Peyer's patch (tissue), 4 donors: ENCODE data around the gene PROZ. TPM values are rescaled to one million over a fixed set of nuclear protein-coding genes. Genes with fewer than 3 reads are reported as not detected.
"Not testable (repeated sequence)": the region's sequence is repeated elsewhere in the genome, so short reads cannot be mapped to it uniquely, and the experiment has no call there.

Source experiments
- DNase-seq, 3 donors: peaks; one replicate each; pipeline ENCODE4 v3.0.0-alpha.2; 2017 to 2019
- H3K27ac ChIP-seq, 4 donors: fragments of 200-600 bp; sonication (generic); one replicate each; pipeline ENCODE4 v1.5.1; 2016 to 2019
- H3K27me3 ChIP-seq, 2 donors: fragments of 200-600 bp; sonication (generic); one replicate each; pipeline ENCODE4 v1.5.1; 2019
- H3K36me3 ChIP-seq, 3 donors: fragments of 200-600 bp; sonication (generic); one replicate each; pipeline ENCODE4 v1.5.1; 2016 to 2019
- H3K4me1 ChIP-seq, 4 donors: fragments of 200-600 bp; sonication (generic); one replicate each; pipeline ENCODE4 v1.5.1; 2016 to 2019
- H3K4me3 ChIP-seq, 4 donors: fragments of 200-600 bp; sonication (generic); 1 replicate in 3 of 4; 2 replicates in 1 of 4; pipeline ENCODE4 v1.5.1; 2016 to 2019; ENCODE audit warnings: mild to moderate bottlenecking in 1 of 4
- H3K9me3 ChIP-seq, 4 donors: fragments of 200-600 bp; sonication (generic); one replicate each; pipeline ENCODE4 v1.5.1; 2016 to 2019; ENCODE audit warnings: mild to moderate bottlenecking in 1 of 4
- POLR2A ChIP-seq, 2 donors: fragments of 450-650 bp; IDR thresholded peaks; one replicate each; pipeline ENCODE4 v1.5.1; 2017; ENCODE audit warnings: antibody characterized with exemption in 2 of 2, mild to moderate bottlenecking in 2 of 2, moderate library complexity in 2 of 2
- total RNA-seq, 4 donors: library from RNA; depleted of rRNA; stranded (reverse); fragments of >200 nt; gene quantifications; one replicate each; pipeline ENCODE4 v1.1.0, GENCODE V29; 2016
- TF ChIP-seq, protein P1 (sequence below), 6 experiments: fragments of 450-650 bp in 4 of 6; fragments of 200-600 bp in 2 of 6; sonication (generic) in 1 of 6; IDR thresholded peaks; one replicate each; pipeline ENCODE4 v1.5.1; 2017 to 2019; ENCODE audit warnings: antibody characterized with exemption in 6 of 6, mild to moderate bottlenecking in 3 of 6, moderate library complexity in 1 of 6

PROZ gene, protein sequence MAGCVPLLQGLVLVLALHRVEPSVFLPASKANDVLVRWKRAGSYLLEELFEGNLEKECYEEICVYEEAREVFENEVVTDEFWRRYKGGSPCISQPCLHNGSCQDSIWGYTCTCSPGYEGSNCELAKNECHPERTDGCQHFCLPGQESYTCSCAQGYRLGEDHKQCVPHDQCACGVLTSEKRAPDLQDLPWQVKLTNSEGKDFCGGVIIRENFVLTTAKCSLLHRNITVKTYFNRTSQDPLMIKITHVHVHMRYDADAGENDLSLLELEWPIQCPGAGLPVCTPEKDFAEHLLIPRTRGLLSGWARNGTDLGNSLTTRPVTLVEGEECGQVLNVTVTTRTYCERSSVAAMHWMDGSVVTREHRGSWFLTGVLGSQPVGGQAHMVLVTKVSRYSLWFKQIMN
- total RNA-seq = under 1 TPM in 1 of 4 donors, not detected in 3; 0.53 TPM

DNA sequence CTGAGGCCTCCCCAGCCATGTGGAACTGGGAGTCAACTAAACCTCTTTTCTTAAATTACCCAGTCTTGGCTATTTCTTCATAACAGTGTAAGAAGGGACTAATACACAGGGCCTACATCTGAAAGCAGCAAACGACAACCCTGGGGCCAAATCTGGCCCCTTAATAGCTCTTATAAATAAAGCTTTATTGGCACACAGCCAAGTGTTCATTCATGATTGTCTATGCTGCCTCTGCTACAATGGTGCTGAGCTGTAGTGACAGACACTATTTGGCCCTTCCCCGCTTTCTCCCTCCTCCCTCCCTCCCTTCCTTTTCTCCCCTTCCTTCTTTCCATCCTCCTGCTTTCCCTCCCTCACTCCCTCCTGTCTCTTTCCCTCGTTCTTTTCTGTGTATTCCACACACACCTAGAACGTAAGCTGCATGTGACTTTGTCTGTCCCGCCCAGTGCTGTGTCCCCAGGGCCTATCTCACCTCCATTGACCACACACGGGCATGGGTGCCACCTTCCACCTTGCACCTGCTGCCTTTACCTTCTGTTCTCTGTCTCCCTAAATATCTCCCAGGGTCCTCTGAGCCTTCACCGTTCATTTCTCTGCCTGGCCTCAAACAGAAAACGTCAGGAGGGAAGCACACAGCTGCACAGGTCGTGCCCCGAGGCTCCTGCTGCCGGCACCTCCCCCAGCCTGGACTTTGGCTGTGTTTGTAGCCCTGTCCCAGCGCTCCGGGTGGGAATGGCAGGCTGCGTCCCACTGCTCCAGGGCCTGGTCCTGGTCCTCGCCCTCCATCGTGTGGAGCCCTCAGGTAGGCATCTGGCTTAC lies at the start of gene PROZ:
PROZ (plus strand) TSS at position 720 of the 819 bp plus-strand sequence; CDS start at position 733, 13 bp downstream.
- TF ChIP-seq, protein P1, sequence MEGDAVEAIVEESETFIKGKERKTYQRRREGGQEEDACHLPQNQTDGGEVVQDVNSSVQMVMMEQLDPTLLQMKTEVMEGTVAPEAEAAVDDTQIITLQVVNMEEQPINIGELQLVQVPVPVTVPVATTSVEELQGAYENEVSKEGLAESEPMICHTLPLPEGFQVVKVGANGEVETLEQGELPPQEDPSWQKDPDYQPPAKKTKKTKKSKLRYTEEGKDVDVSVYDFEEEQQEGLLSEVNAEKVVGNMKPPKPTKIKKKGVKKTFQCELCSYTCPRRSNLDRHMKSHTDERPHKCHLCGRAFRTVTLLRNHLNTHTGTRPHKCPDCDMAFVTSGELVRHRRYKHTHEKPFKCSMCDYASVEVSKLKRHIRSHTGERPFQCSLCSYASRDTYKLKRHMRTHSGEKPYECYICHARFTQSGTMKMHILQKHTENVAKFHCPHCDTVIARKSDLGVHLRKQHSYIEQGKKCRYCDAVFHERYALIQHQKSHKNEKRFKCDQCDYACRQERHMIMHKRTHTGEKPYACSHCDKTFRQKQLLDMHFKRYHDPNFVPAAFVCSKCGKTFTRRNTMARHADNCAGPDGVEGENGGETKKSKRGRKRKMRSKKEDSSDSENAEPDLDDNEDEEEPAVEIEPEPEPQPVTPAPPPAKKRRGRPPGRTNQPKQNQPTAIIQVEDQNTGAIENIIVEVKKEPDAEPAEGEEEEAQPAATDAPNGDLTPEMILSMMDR (IDR thresholded peaks at IDR 0.05) = no peak
- no peak for TF ChIP-seq POLR2A (IDR thresholded peaks at IDR 0.05)
- peaks cover 0 to 5% (median 4%) of the 10 kb centered on the region in 4 donors for H3K4me1 ChIP-seq
- H3K27me3 ChIP-seq = peaks cover 0 to 4% of the 10 kb centered on the region in 2 donors
- H3K27ac ChIP-seq = no peak within 1 kb of the TSS
- peak in 1 of 3 donors; percentile 10 for DNase-seq
- no peaks in the 10 kb centered on the region for H3K9me3 ChIP-seq
- no peaks in the 10 kb centered on the region for H3K36me3 ChIP-seq
- no peak within 1 kb of the TSS for H3K4me3 ChIP-seq

DNA sequence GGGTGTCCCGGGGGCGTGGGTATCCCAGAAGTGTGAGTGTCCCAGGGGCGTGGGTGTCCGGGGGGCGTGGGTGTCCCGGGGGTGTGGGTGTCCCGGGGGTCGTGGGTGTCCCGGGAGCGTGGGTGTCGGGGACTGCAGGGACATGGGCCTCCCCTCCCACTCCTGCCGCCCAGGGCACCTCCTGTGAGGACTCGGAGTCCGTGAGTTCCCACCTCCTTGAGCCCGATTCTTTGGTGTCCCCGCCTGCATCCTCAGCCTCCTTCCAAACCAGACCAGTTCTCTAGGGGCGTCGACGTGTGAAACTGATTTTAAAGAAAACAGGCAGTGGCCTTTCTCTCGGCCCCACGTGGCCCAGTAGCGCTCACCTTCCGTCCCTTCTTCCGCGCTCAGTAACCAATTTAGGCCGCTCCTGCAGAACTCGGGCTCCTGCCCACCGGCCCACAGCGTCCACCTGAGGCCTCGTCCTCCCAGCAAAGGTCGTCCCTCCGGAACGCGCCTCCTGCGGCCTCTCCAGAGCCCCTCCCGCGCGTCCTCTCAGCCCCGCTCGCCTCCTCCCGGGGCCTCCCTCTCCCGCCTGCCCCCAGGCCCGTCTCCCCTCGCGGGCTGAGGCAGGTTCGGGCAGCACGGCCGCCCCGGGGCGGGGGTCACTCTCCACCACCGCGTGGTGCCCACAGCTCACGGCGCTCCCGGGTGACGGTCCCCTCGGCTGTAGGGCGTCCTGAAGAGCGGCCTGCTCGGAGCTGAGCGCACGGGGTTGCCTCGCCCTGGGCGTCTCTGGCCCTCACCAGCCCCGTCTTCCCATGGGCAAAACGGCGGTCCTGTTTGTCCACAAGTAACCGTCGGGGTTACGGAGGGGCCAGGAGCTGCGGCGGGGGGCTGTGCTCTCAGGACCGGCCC lies 49.0 kb upstream of the PROZ start:
- no peak overlapping the region for H3K27ac ChIP-seq

DNA sequence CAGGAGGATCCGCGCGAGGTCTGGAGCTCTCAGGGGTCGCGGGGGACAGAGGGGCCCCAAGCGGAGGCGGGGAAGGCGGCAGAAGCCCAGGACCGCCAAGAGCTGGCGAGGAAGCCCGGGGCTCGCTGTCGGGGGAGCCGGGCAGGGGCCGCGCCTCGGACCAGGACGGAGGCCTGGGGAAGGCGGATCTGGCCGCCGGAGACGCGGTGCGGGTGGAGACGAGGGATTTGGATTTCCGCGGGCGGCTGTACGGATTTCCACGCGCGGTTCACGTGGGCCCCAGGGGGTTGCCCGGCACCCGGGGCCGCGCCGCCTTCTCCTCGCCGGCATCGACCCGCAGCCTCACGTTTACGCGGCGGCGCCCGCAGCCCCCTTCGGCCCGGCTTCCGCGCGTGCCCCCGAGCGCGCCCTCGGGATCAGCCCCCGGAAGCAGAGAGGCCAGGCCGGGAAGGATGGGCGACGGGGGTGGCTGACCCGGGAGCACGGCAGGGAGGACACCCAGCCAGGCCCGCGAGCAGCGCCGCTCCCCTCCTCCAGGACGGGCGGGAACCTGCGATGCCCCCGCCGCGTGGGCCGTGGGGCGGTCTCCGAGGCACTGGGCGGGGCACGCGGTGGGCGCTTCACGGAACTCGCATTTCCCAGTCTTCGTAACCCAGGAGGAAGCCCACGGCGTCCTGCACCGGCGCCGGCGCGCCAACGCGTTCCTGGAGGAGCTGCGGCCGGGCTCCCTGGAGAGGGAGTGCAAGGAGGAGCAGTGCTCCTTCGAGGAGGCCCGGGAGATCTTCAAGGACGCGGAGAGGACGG lies 48.2 kb upstream of the PROZ start:
- Histone ChIP-seq H3K27ac (no peak overlapping the region), H3K4me1 (peaks cover 0 to 21% (median 0%) of the 10 kb centered on the region in 4 donors), H3K27me3 (peaks cover 0 to 18% of the 10 kb centered on the region in 2 donors), H3K9me3 (peaks cover 0 to 5% (median 0%) of the 10 kb centered on the region in 4 donors), H3K36me3 (no peaks in the 10 kb centered on the region), H3K4me3 (peak overlapping the region; percentile 24 to 43 (median 38))
- TF ChIP-seq, protein P1 (IDR thresholded peaks at IDR 0.05) = no peak
- no peak for TF ChIP-seq POLR2A (IDR thresholded peaks at IDR 0.05)
- DNase-seq = peak in 2 of 3 donors; percentile 43 to 44

More for the DNA sequence above, 49.0 kb upstream of the PROZ start:
- H3K9me3 ChIP-seq = peaks cover 0 to 5% (median 0%) of the 10 kb centered on the region in 4 donors
- peak overlapping the region in 2 of 4 donors; percentile 42 to 43 for H3K4me3 ChIP-seq
- TF ChIP-seq, protein P1 (IDR thresholded peaks at IDR 0.05) = no peak
- no peak for TF ChIP-seq POLR2A (IDR thresholded peaks at IDR 0.05)
- no peaks in the 10 kb centered on the region for H3K36me3 ChIP-seq
- peaks cover 0 to 21% (median 0%) of the 10 kb centered on the region in 4 donors for H3K4me1 ChIP-seq
- H3K27me3 ChIP-seq = peaks cover 0 to 18% of the 10 kb centered on the region in 2 donors
- DNase-seq = peak in 2 of 3 donors; percentile 35 to 43

DNA sequence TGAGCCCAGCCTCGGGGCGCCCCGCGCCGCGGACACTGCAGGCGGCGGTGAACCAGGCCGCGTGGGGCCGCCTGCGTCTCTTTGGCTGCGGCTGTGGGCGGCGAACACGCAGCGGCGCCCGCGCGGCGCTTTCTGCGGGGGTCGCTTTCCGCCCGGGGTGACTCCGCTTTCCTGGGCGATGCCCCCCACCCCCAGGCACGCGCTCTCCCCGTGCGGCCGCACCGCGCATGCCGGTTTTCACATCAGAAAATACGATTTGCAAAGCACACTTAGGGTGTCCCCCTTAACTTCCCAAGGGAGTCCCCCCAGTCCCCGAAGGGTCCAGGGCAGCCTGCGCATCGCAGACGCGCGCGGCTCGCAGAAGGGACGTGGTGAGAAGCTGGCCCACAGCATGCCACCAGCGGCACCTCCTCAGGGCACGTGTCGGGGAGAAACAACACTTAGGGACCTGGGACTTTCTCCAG lies 47.6 kb upstream of the PROZ start:
- DNase-seq = peak in 2 of 3 donors; percentile 26 to 28
- Histone ChIP-seq H3K27ac (no peak overlapping the region), H3K36me3 (no peaks in the 10 kb centered on the region), H3K4me1 (peaks cover 0 to 17% (median 0%) of the 10 kb centered on the region in 4 donors), H3K27me3 (peaks cover 0 to 18% of the 10 kb centered on the region in 2 donors), H3K4me3 (peak overlapping the region; percentile 24 to 43 (median 38)), H3K9me3 (peaks cover 0 to 5% (median 0%) of the 10 kb centered on the region in 4 donors)
- TF ChIP-seq POLR2A (IDR thresholded peaks at IDR 0.05) = no peak
- TF ChIP-seq, protein P1 (IDR thresholded peaks at IDR 0.05) = no peak

DNA sequence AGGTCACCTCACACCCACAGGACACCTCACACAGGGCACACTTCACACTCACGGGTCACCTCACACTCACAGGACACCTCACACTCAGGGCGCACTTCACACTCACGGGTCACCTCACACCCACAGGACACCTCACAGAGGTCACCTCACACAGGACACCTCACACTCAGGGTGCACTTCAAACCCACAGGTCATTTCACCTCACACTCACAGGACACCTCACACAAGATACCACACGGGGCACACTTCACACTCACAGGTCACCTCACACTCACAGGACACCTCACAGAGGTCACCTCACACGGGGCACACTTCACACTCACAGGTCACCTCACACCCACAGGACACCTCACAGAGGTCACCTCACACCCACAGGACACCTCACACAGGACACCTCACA lies 46.6 kb upstream of the PROZ start:
- H3K4me3 ChIP-seq, H3K9me3 ChIP-seq, H3K27ac ChIP-seq, H3K36me3 ChIP-seq: not testable (repeated sequence)
- H3K27me3 ChIP-seq = peaks cover 0 to 18% of the 10 kb centered on the region in 2 donors
- peak in 1 of 3 donors; percentile 27 for DNase-seq
- peaks cover 0 to 16% (median 0%) of the 10 kb centered on the region in 4 donors for H3K4me1 ChIP-seq

DNA sequence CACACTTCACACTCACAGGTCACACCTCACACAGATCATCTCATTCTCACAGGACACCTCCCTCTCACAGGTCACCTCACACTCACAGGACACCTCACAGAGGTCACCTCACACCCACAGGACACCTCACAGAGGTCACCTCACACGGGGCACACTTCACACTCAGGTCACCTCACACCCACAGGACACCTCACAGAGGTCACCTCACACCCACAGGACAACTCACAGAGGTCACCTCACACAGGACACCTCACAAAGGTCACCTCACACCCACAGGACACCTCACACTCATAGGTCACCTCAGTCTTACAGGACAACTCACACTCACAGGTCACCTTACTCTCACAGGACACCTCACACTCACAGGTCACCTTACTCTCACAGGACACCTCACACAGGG lies 46.0 kb upstream of the PROZ start:
- not testable (repeated sequence) for DNase-seq, H3K27ac ChIP-seq, H3K9me3 ChIP-seq, H3K4me3 ChIP-seq, H3K36me3 ChIP-seq
- Histone ChIP-seq H3K27me3 (peaks cover 0 to 18% of the 10 kb centered on the region in 2 donors), H3K4me1 (peaks cover 0 to 16% (median 0%) of the 10 kb centered on the region in 4 donors)
